HG03025 (cell line): ENCODE measurements around the gene FERMT1.

Source experiments
- ATAC-seq: cut with Tn5 transposase; IDR thresholded peaks from one replicate; pipeline ENCODE4 v1.9.1; 2021; ENCODE audit warnings: mild to moderate bottlenecking, moderate library complexity; ENCODE audit not compliant: unreplicated experiment, low FRiP score

The FERMT1 gene

GRCh38 chr20:6122873-6123648 is at the start of gene FERMT1:
Gene FERMT1 (minus strand): TSS chr20:6123030. CDS start chr20:6119554, 3,476 bp downstream.
- ATAC-seq, result peak; percentile 73

GRCh38 chr20:6169251-6169650 is 46.4 kb upstream of the FERMT1 start:
- no peak for ATAC-seq

- ATAC-seq, result no peak
Observed at GRCh38 chr20:6168204-6168603, 45.4 kb upstream of the FERMT1 start.

- ATAC-seq, result no peak
Observed at GRCh38 chr20:6165346-6165745, 42.5 kb upstream of the FERMT1 start.

GRCh38 chr20:6164421-6165341 is 41.9 kb upstream of the FERMT1 start:
- no peak for ATAC-seq

- ATAC-seq, result no peak
Observed at GRCh38 chr20:6160736-6161135, 37.9 kb upstream of the FERMT1 start.

GRCh38 chr20:6157345-6157744 is 34.5 kb upstream of the FERMT1 start:
- no peak for ATAC-seq

- no peak for ATAC-seq
Observed at GRCh38 chr20:6152777-6153176, 29.9 kb upstream of the FERMT1 start.

- ATAC-seq, result no peak
Observed at GRCh38 chr20:6148073-6148472, 25.2 kb upstream of the FERMT1 start.

GRCh38 chr20:6142348-6142993 is 19.6 kb upstream of the FERMT1 start:
- ATAC-seq, result no peak

GRCh38 chr20:6140947-6141346 is 18.1 kb upstream of the FERMT1 start:
- ATAC-seq, result no peak

- no peak for ATAC-seq
Observed at GRCh38 chr20:6135347-6135746, 12.5 kb upstream of the FERMT1 start.

GRCh38 chr20:6134592-6134991 is 11.8 kb upstream of the FERMT1 start:
- ATAC-seq, result no peak

GRCh38 chr20:6130045-6130444 is 7.2 kb upstream of the FERMT1 start:
- no peak for ATAC-seq

- ATAC-seq, result no peak
Observed at GRCh38 chr20:6127825-6128224, 5.0 kb upstream of the FERMT1 start.

- ATAC-seq, result no peak
Observed at GRCh38 chr20:6126846-6127245, 4.0 kb upstream of the FERMT1 start.

GRCh38 chr20:6123649-6124014 is 802 bp upstream of the FERMT1 start:
- ATAC-seq, result no peak

- no peak for ATAC-seq
Observed at GRCh38 chr20:6122111-6122872, 538 bp downstream of the FERMT1 start.

GRCh38 chr20:6121504-6121903 is 1.3 kb downstream of the FERMT1 start:
- no peak for ATAC-seq

- ATAC-seq, result no peak
Observed at GRCh38 chr20:6120491-6120988, 2.3 kb downstream of the FERMT1 start.
